ENCODE data around the gene SLC22A14.
"Not testable (repeated sequence)": the region's sequence is repeated elsewhere in the genome, so short reads cannot be mapped to it uniquely, and the experiment has no call there.

The SLC22A14 gene

DNA sequence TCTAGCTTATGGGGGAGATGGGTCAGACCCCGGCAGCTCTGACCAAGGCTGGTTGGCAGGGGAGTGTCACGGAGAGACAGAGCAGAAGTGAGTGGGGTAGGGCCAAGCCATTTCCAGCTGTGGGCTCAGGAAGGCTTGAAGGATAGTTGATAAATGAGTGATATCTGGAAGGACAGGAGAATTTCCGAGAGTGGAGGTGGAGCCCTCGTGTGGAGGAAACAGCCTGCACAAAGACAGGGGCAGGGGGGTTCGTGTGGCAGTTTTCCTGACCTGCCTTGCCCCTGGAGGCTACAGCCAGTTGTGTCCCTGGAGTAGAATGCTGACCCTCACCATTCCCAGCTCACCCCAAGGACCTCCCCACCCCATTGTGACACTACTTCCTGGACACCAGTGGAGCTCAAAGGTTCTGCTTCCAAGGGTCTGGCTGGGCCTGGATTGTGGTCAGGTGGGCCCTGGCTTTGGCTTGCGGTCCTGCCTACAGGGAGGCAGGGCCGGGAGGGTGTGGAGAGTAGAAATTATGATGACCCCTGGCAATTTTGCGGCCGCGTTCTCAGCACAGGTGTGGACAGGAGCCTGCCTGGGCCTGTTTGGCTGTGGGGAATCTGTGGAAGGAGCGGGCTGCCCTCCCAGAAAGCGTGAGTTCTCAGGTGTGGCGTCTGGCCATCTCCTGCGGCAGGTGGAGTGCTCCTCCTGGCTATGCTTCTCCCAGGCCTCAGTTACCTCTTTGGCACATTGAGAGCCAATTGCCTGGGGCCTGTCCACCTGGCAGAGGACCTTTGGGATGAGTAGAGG is at the start of gene SLC22A14:
Gene SLC22A14 (plus strand): TSS at position 400 of the 792 bp plus-strand sequence. CDS start 23,733 bp downstream, outside the sequence.
- no peaks in the 10 kb centered on the region for H3K4me1 ChIP-seq (ENCODE audit: control insufficient read depth, low read depth, low read length)
- no peak within 1 kb of the TSS for H3K27ac ChIP-seq (ENCODE audit: low read length)
- no peaks in the 10 kb centered on the region for H3K27me3 ChIP-seq (ENCODE audit: control insufficient read depth, insufficient read depth, low read length)
- H3K9ac ChIP-seq (ENCODE audit: low read length) = no peak within 1 kb of the TSS
- no peak within 1 kb of the TSS for H3K4me3 ChIP-seq (ENCODE audit: low read length)
- H3K36me3 ChIP-seq (ENCODE audit: control insufficient read depth, low read depth, low read length) = no peaks in the 10 kb centered on the region
- no peaks in the 10 kb centered on the region for H3K9me3 ChIP-seq (ENCODE audit: control insufficient read depth, low read depth, low read length)

DNA sequence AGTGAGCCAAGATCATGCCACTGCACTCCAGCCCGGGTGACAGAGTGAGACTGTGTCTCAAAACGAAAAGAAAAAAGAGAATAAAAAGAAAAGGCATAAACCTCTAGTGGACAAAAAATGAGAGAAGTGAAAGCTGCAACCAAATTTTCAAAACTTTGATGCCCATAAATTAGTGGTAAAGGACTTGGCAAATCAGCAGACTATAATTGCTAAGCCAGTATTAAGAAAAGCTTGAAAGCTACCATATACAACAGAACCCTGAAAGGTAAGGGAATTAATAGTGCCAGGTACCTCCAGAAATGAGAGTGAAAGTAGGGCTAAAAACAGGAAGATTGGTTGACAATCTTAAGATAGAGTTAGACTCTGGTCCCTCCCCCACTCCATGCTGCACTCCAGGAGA is 49.4 kb upstream of the SLC22A14 start:
- Histone ChIP-seq H3K9ac (ENCODE audit: low read length) (no peak overlapping the region), H3K9me3 (ENCODE audit: control insufficient read depth, low read depth, low read length) (no peaks in the 10 kb centered on the region), H3K27me3 (ENCODE audit: control insufficient read depth, insufficient read depth, low read length) (no peaks in the 10 kb centered on the region), H3K36me3 (ENCODE audit: control insufficient read depth, low read depth, low read length) (peaks cover 29% of the 10 kb centered on the region), H3K27ac (ENCODE audit: low read length) (no peak overlapping the region), H3K4me1 (ENCODE audit: control insufficient read depth, low read depth, low read length) (no peaks in the 10 kb centered on the region), H3K4me3 (ENCODE audit: low read length) (no peak overlapping the region)

DNA sequence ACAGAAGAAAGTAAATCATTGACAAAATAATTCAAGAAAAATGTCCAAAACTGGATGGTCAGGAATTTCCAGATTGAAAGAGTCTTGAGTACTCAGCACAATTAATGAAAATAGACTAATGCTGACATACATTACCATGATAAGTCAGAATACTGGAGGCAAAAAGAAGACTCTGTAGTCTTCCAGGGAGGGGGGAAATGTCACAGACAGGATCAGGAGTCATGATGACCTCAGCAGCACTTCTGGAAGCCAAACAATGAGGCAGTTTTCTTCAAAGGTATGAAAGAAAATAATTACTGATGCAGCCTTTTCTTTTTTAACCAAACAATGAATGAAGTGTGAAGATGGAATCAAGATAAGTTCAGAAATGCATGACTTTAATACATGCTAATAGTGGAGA is 46.6 kb upstream of the SLC22A14 start:
- H3K4me1 ChIP-seq (ENCODE audit: control insufficient read depth, low read depth, low read length) = no peaks in the 10 kb centered on the region
- no peak overlapping the region for H3K4me3 ChIP-seq (ENCODE audit: low read length)
- H3K27ac ChIP-seq (ENCODE audit: low read length) = no peak overlapping the region
- H3K27me3 ChIP-seq (ENCODE audit: control insufficient read depth, insufficient read depth, low read length) = no peaks in the 10 kb centered on the region
- H3K9ac ChIP-seq (ENCODE audit: low read length) = no peak overlapping the region
- H3K9me3 ChIP-seq (ENCODE audit: control insufficient read depth, low read depth, low read length) = no peaks in the 10 kb centered on the region
- peaks cover 25% of the 10 kb centered on the region for H3K36me3 ChIP-seq (ENCODE audit: control insufficient read depth, low read depth, low read length)

DNA sequence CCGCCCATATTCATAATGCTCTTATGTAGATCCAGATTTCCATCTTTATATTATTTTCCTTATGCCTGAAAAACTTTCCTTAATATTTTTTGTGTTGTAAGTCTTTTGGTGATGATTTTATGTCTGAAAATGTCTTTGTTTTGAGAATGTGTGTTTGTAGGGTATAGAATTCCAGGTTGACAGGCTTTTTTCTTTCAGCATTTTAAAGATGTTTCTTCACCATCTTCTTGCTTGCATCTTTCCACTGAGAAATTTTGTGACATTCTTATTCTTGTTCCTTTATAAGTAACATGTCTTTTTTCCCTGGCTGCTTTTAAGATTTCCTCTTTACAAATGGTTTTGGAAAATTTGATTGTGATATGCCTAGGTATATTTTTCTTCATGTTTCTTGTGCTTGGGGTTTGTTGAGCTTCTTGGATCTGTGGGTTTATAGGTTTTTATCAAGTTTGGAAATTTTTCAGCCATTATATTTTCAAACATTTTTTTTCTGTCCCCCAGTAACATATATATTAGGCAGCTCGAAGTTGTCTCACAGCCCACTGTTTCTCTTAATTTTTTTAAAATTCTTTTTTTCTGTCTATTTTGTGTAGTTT is 43.6 kb upstream of the SLC22A14 start:
- no peaks in the 10 kb centered on the region for H3K27me3 ChIP-seq (ENCODE audit: control insufficient read depth, insufficient read depth, low read length)
- peaks cover 20% of the 10 kb centered on the region for H3K36me3 ChIP-seq (ENCODE audit: control insufficient read depth, low read depth, low read length)
- no peaks in the 10 kb centered on the region for H3K4me1 ChIP-seq (ENCODE audit: control insufficient read depth, low read depth, low read length)
- no peak overlapping the region for H3K27ac ChIP-seq (ENCODE audit: low read length)
- H3K9ac ChIP-seq (ENCODE audit: low read length) = no peak overlapping the region
- H3K9me3 ChIP-seq (ENCODE audit: control insufficient read depth, low read depth, low read length) = no peaks in the 10 kb centered on the region
- H3K4me3 ChIP-seq (ENCODE audit: low read length) = no peak overlapping the region

DNA sequence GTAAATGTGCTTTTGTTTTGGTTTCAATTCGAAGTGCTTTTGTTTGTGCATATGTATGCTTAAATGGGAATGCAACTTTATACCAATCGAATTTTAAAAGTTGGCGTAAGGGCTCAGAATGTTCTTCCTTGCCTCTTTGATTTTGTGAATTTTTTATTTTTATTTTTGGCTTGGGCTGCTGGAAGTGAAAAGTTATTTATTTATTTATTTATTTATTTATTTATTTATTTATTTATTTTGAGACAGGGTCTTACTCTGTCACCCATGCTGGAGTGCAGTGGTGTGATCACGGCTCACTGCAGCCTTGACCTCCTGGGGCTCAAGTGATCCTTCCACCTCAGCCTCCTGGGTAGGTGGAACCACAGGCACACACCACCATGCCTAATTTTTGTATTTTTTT is 39.3 kb upstream of the SLC22A14 start:
- H3K27ac ChIP-seq (ENCODE audit: low read length); H3K27me3 ChIP-seq (ENCODE audit: control insufficient read depth, insufficient read depth, low read length): not testable (repeated sequence)
- H3K36me3 ChIP-seq (ENCODE audit: control insufficient read depth, low read depth, low read length) = peaks cover 21% of the 10 kb centered on the region

GRCh38 chr3:38245930-38246329 is 36.2 kb upstream of the SLC22A14 start:
- Histone ChIP-seq H3K4me3 (ENCODE audit: low read length) (no peak overlapping the region), H3K9me3 (ENCODE audit: control insufficient read depth, low read depth, low read length) (no peaks in the 10 kb centered on the region), H3K27ac (ENCODE audit: low read length) (no peak overlapping the region), H3K36me3 (ENCODE audit: control insufficient read depth, low read depth, low read length) (peaks cover 25% of the 10 kb centered on the region), H3K27me3 (ENCODE audit: control insufficient read depth, insufficient read depth, low read length) (no peaks in the 10 kb centered on the region), H3K9ac (ENCODE audit: low read length) (no peak overlapping the region), H3K4me1 (ENCODE audit: control insufficient read depth, low read depth, low read length) (no peaks in the 10 kb centered on the region)

More for the DNA sequence above, 39.3 kb upstream of the SLC22A14 start:
- not testable (repeated sequence) for H3K4me1 ChIP-seq (ENCODE audit: control insufficient read depth, low read depth, low read length); H3K9me3 ChIP-seq (ENCODE audit: control insufficient read depth, low read depth, low read length); H3K4me3 ChIP-seq (ENCODE audit: low read length); H3K9ac ChIP-seq (ENCODE audit: low read length)

- H3K9ac ChIP-seq (ENCODE audit: low read length) = no peak overlapping the region
- H3K36me3 ChIP-seq (ENCODE audit: control insufficient read depth, low read depth, low read length) = peaks cover 40% of the 10 kb centered on the region
- no peaks in the 10 kb centered on the region for H3K9me3 ChIP-seq (ENCODE audit: control insufficient read depth, low read depth, low read length)
- H3K27ac ChIP-seq (ENCODE audit: low read length) = no peak overlapping the region
- no peaks in the 10 kb centered on the region for H3K27me3 ChIP-seq (ENCODE audit: control insufficient read depth, insufficient read depth, low read length)
- H3K4me3 ChIP-seq (ENCODE audit: low read length) = no peak overlapping the region
- H3K4me1 ChIP-seq (ENCODE audit: control insufficient read depth, low read depth, low read length) = no peaks in the 10 kb centered on the region
These were observed 34.6 kb upstream of the SLC22A14 start for GRCh38 chr3:38247366-38248035.

DNA sequence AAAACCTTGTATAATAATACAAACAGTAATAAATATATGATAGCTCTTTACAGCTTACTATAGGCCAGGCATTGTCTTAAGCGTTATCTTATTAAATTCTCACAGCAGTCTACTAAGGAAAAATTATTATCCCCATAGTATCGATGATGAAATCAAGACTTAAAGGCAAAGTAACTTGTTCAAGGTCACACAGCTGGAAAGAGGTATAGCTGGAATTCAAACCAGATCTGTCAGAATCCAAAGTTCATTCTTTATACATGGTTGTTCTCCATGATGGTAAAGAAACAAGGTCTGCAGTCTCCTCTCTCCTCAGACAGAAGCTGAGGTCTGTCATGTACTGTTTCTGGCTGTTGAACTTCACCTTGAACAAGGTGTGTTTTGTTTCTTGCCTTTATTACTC is 31.9 kb upstream of the SLC22A14 start:
- Histone ChIP-seq H3K36me3 (ENCODE audit: control insufficient read depth, low read depth, low read length) (peaks cover 59% of the 10 kb centered on the region), H3K27me3 (ENCODE audit: control insufficient read depth, insufficient read depth, low read length) (no peaks in the 10 kb centered on the region), H3K4me3 (ENCODE audit: low read length) (no peak overlapping the region), H3K9ac (ENCODE audit: low read length) (no peak overlapping the region), H3K4me1 (ENCODE audit: control insufficient read depth, low read depth, low read length) (no peaks in the 10 kb centered on the region), H3K27ac (ENCODE audit: low read length) (no peak overlapping the region), H3K9me3 (ENCODE audit: control insufficient read depth, low read depth, low read length) (no peaks in the 10 kb centered on the region)

DNA sequence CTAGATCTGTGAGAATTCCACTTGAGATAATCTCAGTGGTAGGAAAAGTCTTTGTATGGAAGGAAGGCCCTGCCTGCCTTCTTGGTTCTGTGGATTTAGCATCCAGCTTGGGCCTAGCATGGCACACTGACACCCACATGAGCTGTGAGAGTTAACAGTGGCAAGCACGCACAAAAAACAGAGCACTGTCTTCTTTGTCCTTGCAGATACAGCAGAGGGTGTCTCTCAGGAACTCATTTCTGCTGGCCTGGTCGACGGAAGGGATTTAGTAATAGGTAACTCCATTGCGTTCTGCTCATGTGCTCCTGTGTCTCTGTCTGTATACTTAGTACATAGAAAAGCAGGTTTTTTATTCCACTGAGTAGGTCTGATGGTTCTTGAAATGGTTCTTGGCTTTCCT is 30.9 kb upstream of the SLC22A14 start:
- H3K9me3 ChIP-seq (ENCODE audit: control insufficient read depth, low read depth, low read length) = no peaks in the 10 kb centered on the region
- no peak overlapping the region for H3K9ac ChIP-seq (ENCODE audit: low read length)
- no peaks in the 10 kb centered on the region for H3K27me3 ChIP-seq (ENCODE audit: control insufficient read depth, insufficient read depth, low read length)
- H3K4me3 ChIP-seq (ENCODE audit: low read length) = no peak overlapping the region
- no peak overlapping the region for H3K27ac ChIP-seq (ENCODE audit: low read length)
- no peaks in the 10 kb centered on the region for H3K4me1 ChIP-seq (ENCODE audit: control insufficient read depth, low read depth, low read length)
- peaks cover 52% of the 10 kb centered on the region for H3K36me3 ChIP-seq (ENCODE audit: control insufficient read depth, low read depth, low read length)

- Histone ChIP-seq H3K27me3 (ENCODE audit: control insufficient read depth, insufficient read depth, low read length) (no peaks in the 10 kb centered on the region), H3K27ac (ENCODE audit: low read length) (no peak overlapping the region), H3K36me3 (ENCODE audit: control insufficient read depth, low read depth, low read length) (peaks cover 41% of the 10 kb centered on the region), H3K9me3 (ENCODE audit: control insufficient read depth, low read depth, low read length) (no peaks in the 10 kb centered on the region), H3K4me1 (ENCODE audit: control insufficient read depth, low read depth, low read length) (no peaks in the 10 kb centered on the region), H3K9ac (ENCODE audit: low read length) (no peak overlapping the region), H3K4me3 (ENCODE audit: low read length) (no peak overlapping the region)
These were observed 28.4 kb upstream of the SLC22A14 start for GRCh38 chr3:38253704-38254103.

DNA sequence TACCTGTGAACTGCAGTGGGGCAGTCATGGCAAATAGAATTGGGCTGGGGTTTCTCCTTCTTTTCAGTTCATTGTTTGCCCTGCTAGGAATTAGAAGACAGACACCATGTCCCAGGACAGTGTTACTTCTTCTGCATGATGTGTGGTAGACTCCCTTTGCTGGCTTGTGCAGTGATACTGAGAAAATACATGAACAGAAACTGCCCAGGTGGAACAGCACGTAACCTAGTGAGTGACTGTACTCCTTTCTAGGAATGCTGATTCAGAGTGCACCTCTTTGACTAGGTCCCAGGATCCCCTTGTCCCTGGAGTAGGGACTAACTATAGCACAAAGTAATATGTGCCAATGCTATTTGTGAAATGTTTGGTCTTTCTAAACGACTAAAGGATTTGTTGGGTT is 27.2 kb upstream of the SLC22A14 start:
- peaks cover 41% of the 10 kb centered on the region for H3K36me3 ChIP-seq (ENCODE audit: control insufficient read depth, low read depth, low read length)
- no peaks in the 10 kb centered on the region for H3K4me1 ChIP-seq (ENCODE audit: control insufficient read depth, low read depth, low read length)
- no peaks in the 10 kb centered on the region for H3K27me3 ChIP-seq (ENCODE audit: control insufficient read depth, insufficient read depth, low read length)
- H3K4me3 ChIP-seq (ENCODE audit: low read length) = no peak overlapping the region
- no peaks in the 10 kb centered on the region for H3K9me3 ChIP-seq (ENCODE audit: control insufficient read depth, low read depth, low read length)
- no peak overlapping the region for H3K9ac ChIP-seq (ENCODE audit: low read length)
- no peak overlapping the region for H3K27ac ChIP-seq (ENCODE audit: low read length)

Measured in iPS-18a (cell line).